K562 (cell line): ENCODE results near the gene DEPDC4.

Experiments
- FOXA1 ChIP-seq: fragments of 450-650 bp; IDR thresholded peaks from 2 replicates; pipeline ENCODE4 v1.6.1; 2016; ENCODE audit warnings: mild to moderate bottlenecking, borderline replicate concordance
- GTF2E2 ChIP-seq: fragments of 200-800 bp; sonication (Bioruptor generic); IDR thresholded peaks from 2 replicates; pipeline ENCODE4 v1.6.1; 2016; ENCODE audit warnings: missing genetic modification characterization, missing compliant biosample characterization
- LEF1 ChIP-seq: fragments of 450-650 bp; IDR thresholded peaks from 2 replicates; pipeline ENCODE4 v1.6.1; 2016; ENCODE audit warnings: mild to moderate bottlenecking
- TARDBP ChIP-seq: fragments of 450-650 bp; IDR thresholded peaks from 2 replicates; pipeline ENCODE4 v1.6.1; 2016
- TEAD4 ChIP-seq, 2 experiments: sonication (generic) in 1 of 2; formaldehyde crosslinking in 1 of 2; IDR thresholded peaks; 2 replicates each; pipeline versions ENCODE4 v1.6.1 to v1.8.0; 2012 to 2022; ENCODE audit warnings: borderline replicate concordance in 1 of 2, inconsistent platforms in 1 of 2, low read length in 1 of 2, mild to moderate bottlenecking in 1 of 2, missing genetic modification reagents in 1 of 2
- TFAM ChIP-seq: fragments of 250-450 bp; sonication (Bioruptor Pico); conservative IDR thresholded peaks from 2 replicates; pipeline ENCODE4 v1.5.0; 2021; ENCODE audit warnings: mild to moderate bottlenecking, moderate library complexity
- ZNF24 ChIP-seq: fragments of 450-650 bp; IDR thresholded peaks from 2 replicates; pipeline ENCODE4 v1.6.1; 2016

- TF ChIP-seq ZNF24 (no peak), TARDBP (no peak), TFAM (CRISPR knock-in tag) (no peak), GTF2E2 (tag) (no peak), TEAD4 (IDR thresholded peaks at IDR 0.05; ENCODE audit: low read length) (no peak), TEAD4 (CRISPR knock-in tag; IDR thresholded peaks at IDR 0.05; ENCODE audit: borderline replicate concordance) (no peak), FOXA1 (no peak), LEF1 (no peak)
Measured at GRCh38 chr12:100289038-100289437, 22.2 kb upstream of the DEPDC4 start.
